K562 (cell line): ENCODE data around the gene TMEM114. TPM values are rescaled to one million over a fixed set of nuclear protein-coding genes. Genes with fewer than 3 reads are reported as not detected.
A peak's percentile ranks its signal among the peaks of the same experiment; 100 is the strongest.

Experiments used
- ARNT ChIP-seq, 2 experiments: fragments of 450-650 bp; IDR thresholded peaks; 2 replicates each; pipeline ENCODE4 v1.6.1; 2016; ENCODE audit warnings: mild to moderate bottlenecking in 1 of 2
- ATF7 ChIP-seq: fragments of 450-650 bp; IDR thresholded peaks from 2 replicates; pipeline ENCODE4 v1.7.1; 2014; ENCODE audit warnings: mild to moderate bottlenecking, moderate library complexity
- BMI1 ChIP-seq: fragments of 150-350 bp; IDR thresholded peaks from 2 replicates; pipeline ENCODE4 v1.6.1; 2014; ENCODE audit warnings: low read length
- CC2D1A ChIP-seq: fragments of 450-650 bp; IDR thresholded peaks from 2 replicates; pipeline ENCODE4 v1.6.1; 2017; ENCODE audit warnings: mild to moderate bottlenecking
- CSDE1 ChIP-seq, 2 experiments: fragments of 450-650 bp; IDR thresholded peaks; 2 replicates each; pipeline ENCODE4 v1.6.1; 2016; ENCODE audit warnings: mild to moderate bottlenecking in 1 of 2
- HEY1 ChIP-seq: fragments of 250-450 bp; sonication (Bioruptor Pico); IDR thresholded peaks from 2 replicates; pipeline ENCODE4 v1.5.0; 2020; ENCODE audit warnings: mild to moderate bottlenecking, moderate library complexity, borderline replicate concordance
- IRF9 ChIP-seq: fragments of 450-650 bp; IDR thresholded peaks from 2 replicates; pipeline ENCODE4 v1.6.1; 2016; ENCODE audit warnings: missing biosample characterization, missing genetic modification characterization
- MTA2 ChIP-seq: fragments of 450-650 bp; IDR thresholded peaks from 2 replicates; pipeline ENCODE4 v1.6.1; 2016; ENCODE audit warnings: low read depth
- NCOA4 ChIP-seq: fragments of 450-650 bp; IDR thresholded peaks from 2 replicates; pipeline ENCODE4 v1.6.1; 2018; ENCODE audit warnings: mild to moderate bottlenecking; ENCODE audit not compliant: partially characterized antibody
- NFE2 ChIP-seq: IDR thresholded peaks from 2 replicates; pipeline ENCODE4 v1.6.1; 2014; ENCODE audit warnings: antibody characterized with exemption, low read depth
- NRF1 ChIP-seq, 2 experiments: fragments of 450-650 bp; IDR thresholded peaks in 1 of 2; conservative IDR thresholded peaks in 1 of 2; 2 replicates each; pipeline ENCODE4 v1.6.1; 2014; ENCODE audit warnings: mild to moderate bottlenecking in 2 of 2
- RNF2 ChIP-seq: sonication (generic); IDR thresholded peaks from 2 replicates; pipeline ENCODE4 v1.6.1; 2016
- SIN3B ChIP-seq: fragments of 450-650 bp; IDR thresholded peaks from 2 replicates; pipeline ENCODE4 v1.6.1; 2017; ENCODE audit warnings: low read depth, mild to moderate bottlenecking, moderate library complexity
- SIX5 ChIP-seq, 2 experiments: IDR thresholded peaks; 2 replicates each; pipeline ENCODE4 v1.6.1; 2011; ENCODE audit warnings: low read length in 2 of 2, borderline replicate concordance in 1 of 2, low read depth in 1 of 2, mild to moderate bottlenecking in 1 of 2, moderate library complexity in 1 of 2; ENCODE audit not compliant: insufficient read depth in 1 of 2
- SMAD4 ChIP-seq: fragments of 250-450 bp; sonication (Bioruptor Pico); conservative IDR thresholded peaks from 2 replicates; pipeline ENCODE4 v1.8.0; 2021; ENCODE audit warnings: inconsistent platforms, mild to moderate bottlenecking, moderate library complexity
- ZNF253 ChIP-seq: fragments of 250-450 bp; sonication (Bioruptor Pico); conservative IDR thresholded peaks from 2 replicates; pipeline ENCODE4 v1.6.1; 2021; ENCODE audit warnings: mild to moderate bottlenecking
- ZNF318 ChIP-seq, 2 experiments: fragments of 450-650 bp; IDR thresholded peaks; 2 replicates each; pipeline ENCODE4 v1.6.1; 2016; ENCODE audit warnings: mild to moderate bottlenecking in 2 of 2, borderline replicate concordance in 1 of 2, low read depth in 1 of 2, moderate library complexity in 1 of 2
- ZNF561 ChIP-seq: fragments of 450-650 bp; formaldehyde crosslinking; conservative IDR thresholded peaks from 2 replicates; pipeline ENCODE4 v1.4.0; 2020; ENCODE audit warnings: mild to moderate bottlenecking, moderate library complexity
- ZNF583 ChIP-seq: fragments of 250-450 bp; sonication (Bioruptor Pico); IDR thresholded peaks from 2 replicates; pipeline ENCODE4 v1.4.0; 2020
- ZSCAN32 ChIP-seq: fragments of 450-650 bp; formaldehyde crosslinking; IDR thresholded peaks from 2 replicates; pipeline ENCODE4 v1.4.0; 2020; ENCODE audit warnings: mild to moderate bottlenecking, moderate library complexity
- polyA plus RNA-seq, 8 experiments: library from polyadenylated mRNA; depleted of rRNA in 4 of 8; stranded (reverse) in 5 of 8; unstranded in 3 of 8; fragments of >200 nt; fragmentation: Nextera tagmentation in 2 of 8; fragmentation: Illumina TruSeq in 1 of 8; extraction: Ambion mirVana in 2 of 8; extraction: Trizol in 1 of 8; gene quantifications; 2 replicates each; pipeline versions ENCODE4 v1.2.1 to v1.2.3, GENCODE V29; 2011 to 2014; ENCODE audit warnings: inconsistent platforms in 1 of 8, missing spikeins in 1 of 8
- total RNA-seq, 7 experiments: library from RNA; depleted of rRNA in 6 of 7; stranded (reverse); fragments of >200 nt in 6 of 7; fragmentation: Illumina TruSeq in 2 of 7; extraction: Trizol in 2 of 7; gene quantifications; 2 replicates each; pipeline versions ENCODE4 v1.2.1 to v1.2.3, GENCODE V29; 2011 to 2021; ENCODE audit warnings: low replicate concordance in 1 of 7
- TF ChIP-seq, protein P1 (sequence below): sonication (generic); formaldehyde crosslinking; IDR thresholded peaks from 2 replicates; pipeline ENCODE4 v1.8.0; 2022; ENCODE audit warnings: missing genetic modification reagents, mild to moderate bottlenecking, moderate library complexity, borderline replicate concordance

TMEM114 gene
- total and polyA plus RNA-seq, 9 of the 15 experiments (the other 6 are each of a cell fraction or from before 2014, with no cell fraction given), result not detected

GRCh38 chr16:8594149-8594666, 3.9 kb upstream of the TMEM114 start (continued):
- TF ChIP-seq, protein P1, sequence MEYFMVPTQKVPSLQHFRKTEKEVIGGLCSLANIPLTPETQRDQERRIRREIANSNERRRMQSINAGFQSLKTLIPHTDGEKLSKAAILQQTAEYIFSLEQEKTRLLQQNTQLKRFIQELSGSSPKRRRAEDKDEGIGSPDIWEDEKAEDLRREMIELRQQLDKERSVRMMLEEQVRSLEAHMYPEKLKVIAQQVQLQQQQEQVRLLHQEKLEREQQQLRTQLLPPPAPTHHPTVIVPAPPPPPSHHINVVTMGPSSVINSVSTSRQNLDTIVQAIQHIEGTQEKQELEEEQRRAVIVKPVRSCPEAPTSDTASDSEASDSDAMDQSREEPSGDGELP, result peak; percentile 34; the same call in 1 of the 2 replicates
- TF ChIP-seq SIN3B (no peak), ZNF318 (IDR thresholded peaks at IDR 0.05; ENCODE audit: borderline replicate concordance in 1 of 2, low read depth in 1 of 2) (no peak), SMAD4 (CRISPR knock-in tag) (peak; percentile 86), ATF7 (peak; percentile 83), ARNT (IDR thresholded peaks at IDR 0.05) (peak; percentile 64 to 72; a peak in 3 of 4 replicates), HEY1 (CRISPR knock-in tag) (no peak), NFE2 (peak; percentile 53; the same call in 1 of the 2 replicates), CSDE1 (IDR thresholded peaks at IDR 0.05) (no peak), NRF1 (conservative IDR thresholded peaks at IDR 0.05 in 1 of 2, IDR thresholded peaks at IDR 0.05 in 1 of 2) (no peak), MTA2 (peak; percentile 94), CC2D1A (peak; percentile 92; the same call in 1 of the 2 replicates), BMI1 (no peak), ZNF253 (CRISPR knock-in tag) (no peak), ZSCAN32 (CRISPR knock-in tag) (no peak), RNF2 (no peak; the same call in 1 of the 2 replicates), ZNF561 (no peak), SIX5 (IDR thresholded peaks at IDR 0.05; ENCODE audit: borderline replicate concordance in 1 of 2, insufficient read depth in 1 of 2, low read depth in 1 of 2, low read length in 2 of 2) (no peak), IRF9 (tag) (peak; percentile 34; the same call in 1 of the 2 replicates), NCOA4 (no peak), ZNF583 (CRISPR knock-in tag) (no peak)
